AG04450 (cell line): ENCODE data around the gene TMC4. TPM values are rescaled to one million over a fixed set of nuclear protein-coding genes. Genes with fewer than 3 reads are reported as not detected.

Experiments
- CTCF ChIA-PET: fragments of 300-600, 350-600 bp; formaldehyde crosslinking; extraction: SDS; loops from one replicate; lab custom pipeline; 2022; ENCODE audit warnings: antibody characterized with exemption, inconsistent platforms; lab: Charles Lee
- POLR2A ChIA-PET: fragments of 350-600 bp; formaldehyde crosslinking; extraction: SDS; loops from one replicate; lab custom pipeline; 2021; ENCODE audit warnings: antibody characterized with exemption, inconsistent platforms; lab: Yijun Ruan, JAX
- DNase-seq: peaks from one replicate; pipeline ENCODE4 v3.0.0-alpha.2; 2011; ENCODE audit warnings: low read depth, low spot score
- H3K27ac ChIP-seq: one replicate; pipeline ENCODE4 v1.5.1; 2012; ENCODE audit warnings: low read depth, low read length, control low read depth
- H3K27me3 ChIP-seq: one replicate; pipeline ENCODE4 v1.6.0; 2012; ENCODE audit warnings: low read length; ENCODE audit not compliant: control insufficient read depth, insufficient read depth
- H3K4me3 ChIP-seq: 2 replicates; pipeline ENCODE4 v1.5.1; 2011; ENCODE audit warnings: mild to moderate bottlenecking, low read depth, low read length, control low read depth
- H3K9me3 ChIP-seq: 2 replicates; pipeline ENCODE4 v1.5.1; 2012; ENCODE audit warnings: low read length; ENCODE audit not compliant: control insufficient read depth, insufficient read depth
- CTCF ChIP-seq: IDR thresholded peaks from 2 replicates; pipeline ENCODE4 v1.5.1; 2011; ENCODE audit warnings: low read depth, low read length, control low read depth, inconsistent platforms
- polyA plus RNA-seq: library from polyadenylated mRNA; depleted of rRNA; stranded (reverse); fragments of >200 nt; gene quantifications from 2 replicates; pipeline ENCODE4 v1.2.3, GENCODE V29; 2011

The TMC4 gene
- polyA plus RNA-seq, 1 experiment, result 1.5 TPM

GRCh38 chr19:54133312-54133956 lies 39.5 kb downstream of the TMC4 start:
- no peak for TF ChIP-seq CTCF
- H3K9me3 ChIP-seq, result peaks cover 4% of the 10 kb centered on the region
- no peak overlapping the region for H3K4me3 ChIP-seq
- ChIA-PET POLR2A (no interaction called here), CTCF (no interaction called here)
- H3K27ac ChIP-seq, result peak overlapping the region; percentile 52
- peak; percentile 74 for DNase-seq
- H3K27me3 ChIP-seq, result peaks cover 3% of the 10 kb centered on the region

GRCh38 chr19:54129617-54129996 lies 43.4 kb downstream of the TMC4 start:
- POLR2A ChIA-PET, result no interaction called here
- Histone ChIP-seq H3K27ac (no peak overlapping the region), H3K9me3 (peaks cover 4% of the 10 kb centered on the region), H3K27me3 (peaks cover 3% of the 10 kb centered on the region), H3K4me3 (no peak overlapping the region)
- no peak for DNase-seq
- CTCF ChIA-PET, result no interaction called here
- TF ChIP-seq CTCF, result no peak

- POLR2A ChIA-PET, result no interaction called here
- peaks cover 4% of the 10 kb centered on the region for H3K9me3 ChIP-seq
- DNase-seq, result no peak
- TF ChIP-seq CTCF, result no peak
- no peak overlapping the region for H3K27ac ChIP-seq
- no peak overlapping the region for H3K4me3 ChIP-seq
- H3K27me3 ChIP-seq, result peaks cover 3% of the 10 kb centered on the region
- CTCF ChIA-PET, result no interaction called here
These were observed 44.0 kb downstream of the TMC4 start for GRCh38 chr19:54128796-54129616.

GRCh38 chr19:54128441-54128725 lies 44.6 kb downstream of the TMC4 start:
- Histone ChIP-seq H3K27ac (no peak overlapping the region), H3K27me3 (no peaks in the 10 kb centered on the region), H3K9me3 (no peaks in the 10 kb centered on the region; the same call in 1 of the 2 replicates), H3K4me3 (no peak overlapping the region)
- DNase-seq, result no peak
- POLR2A ChIA-PET, result no interaction called here
- CTCF ChIA-PET, result no interaction called here
- no peak for TF ChIP-seq CTCF

- POLR2A ChIA-PET, result no interaction called here
- Histone ChIP-seq H3K27ac (no peak overlapping the region), H3K9me3 (no peaks in the 10 kb centered on the region; the same call in 1 of the 2 replicates), H3K4me3 (no peak overlapping the region), H3K27me3 (no peaks in the 10 kb centered on the region)
- DNase-seq, result no peak
- CTCF ChIA-PET, result no interaction called here
- no peak for TF ChIP-seq CTCF
These were observed 45.1 kb downstream of the TMC4 start for GRCh38 chr19:54127688-54128440.
